ENCODE measurements around the gene L3MBTL2. TPM values are rescaled to one million over a fixed set of nuclear protein-coding genes. Genes with fewer than 3 reads are reported as not detected.

Gene L3MBTL2
- total and polyA plus RNA-seq, 10 of the 15 experiments (the other 5 are each of a cell fraction or from before 2014, with no cell fraction given): 13.2 to 37.6 (median 28.2) TPM

- TF ChIP-seq REST (IDR thresholded peaks at IDR 0.05; ENCODE audit: low read depth, low read length) (no peak), NR2F1 (conservative IDR thresholded peaks at IDR 0.05) (no peak), SIX5 (IDR thresholded peaks at IDR 0.05; ENCODE audit: low read depth, low read length, severe bottlenecking) (no peak), KDM1A (IDR thresholded peaks at IDR 0.05; ENCODE audit: borderline replicate concordance) (no peak), ATF7 (IDR thresholded peaks at IDR 0.05; ENCODE audit: low read depth) (no peak)
Observed at GRCh38 chr22:41175546-41175945, 29.6 kb upstream of the L3MBTL2 start (continued).

DNA sequence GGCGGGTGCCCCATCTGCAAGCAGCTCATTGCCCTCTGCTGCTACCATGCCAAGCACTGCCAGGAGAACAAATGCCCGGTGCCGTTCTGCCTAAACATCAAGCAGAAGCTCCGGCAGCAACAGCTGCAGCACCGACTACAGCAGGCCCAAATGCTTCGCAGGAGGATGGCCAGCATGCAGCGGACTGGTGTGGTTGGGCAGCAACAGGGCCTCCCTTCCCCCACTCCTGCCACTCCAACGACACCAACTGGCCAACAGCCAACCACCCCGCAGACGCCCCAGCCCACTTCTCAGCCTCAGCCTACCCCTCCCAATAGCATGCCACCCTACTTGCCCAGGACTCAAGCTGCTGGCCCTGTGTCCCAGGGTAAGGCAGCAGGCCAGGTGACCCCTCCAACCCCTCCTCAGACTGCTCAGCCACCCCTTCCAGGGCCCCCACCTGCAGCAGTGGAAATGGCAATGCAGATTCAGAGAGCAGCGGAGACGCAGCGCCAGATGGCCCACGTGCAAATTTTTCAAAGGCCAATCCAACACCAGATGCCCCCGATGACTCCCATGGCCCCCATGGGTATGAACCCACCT, 28.0 kb upstream of the L3MBTL2 start:
- ATAC-seq: no peak
- Histone ChIP-seq H3K79me2 (ENCODE audit: control insufficient read depth, insufficient read depth, low read length) (no peaks in the 10 kb centered on the region), H3K4me3 (no peak overlapping the region), H2AFZ (ENCODE audit: control insufficient read depth, low read depth, low read length) (no peak overlapping the region), H4K20me1 (ENCODE audit: control insufficient read depth, insufficient read depth) (no peaks in the 10 kb centered on the region), H3K27me3 (replicated peaks in 1 of 2; ENCODE audit: control insufficient read depth in 2 of 2, insufficient read depth in 2 of 2, low read length in 1 of 2) (no peaks in the 10 kb centered on the region), H3K9me3 (replicated peaks; ENCODE audit: control insufficient read depth, insufficient read depth, low read length) (no peaks in the 10 kb centered on the region), H3K27ac (ENCODE audit: control insufficient read depth, insufficient read depth) (no peak overlapping the region), H3K36me3 (ENCODE audit: control insufficient read depth in 2 of 2, insufficient read depth in 2 of 2, low read length in 1 of 2) (peaks cover 33 to 41% of the 10 kb centered on the region in 2 experiments; a peak in 3 of 4 replicates), H3K9ac (ENCODE audit: control insufficient read depth, insufficient read depth, low read length) (no peak overlapping the region), H3K4me2 (ENCODE audit: control insufficient read depth, insufficient read depth) (no peak overlapping the region), H3K4me1 (ENCODE audit: control insufficient read depth, insufficient read depth, low read length) (no peaks in the 10 kb centered on the region)
- no peak for TF ChIP-seq ZZZ3 (IDR thresholded peaks at IDR 0.05; ENCODE audit: control insufficient read depth, insufficient read length, low read depth)
- TF ChIP-seq POLR2A (IDR thresholded peaks at IDR 0.05; ENCODE audit: low read depth, low read length): peak; percentile 36
- no peak for DNase-seq (ENCODE audit: low read depth, low spot score)
- in situ Hi-C loops (cut with MboI): no loop called here
- intact Hi-C loops (cut with micrococcal nuclease; ENCODE audit: unreplicated experiment): no loop called here
- ChIA-PET SMC1A (ENCODE audit: uncharacterized antibody, unreplicated experiment) (no interaction called here), POLR2A (interaction anchor here (0.6 kb wide), 1 partner anchor 241 kb away, joined by 5 read pairs; no protein-coding TSS in a partner anchor), RAD21 (ENCODE audit: unreplicated experiment) (no interaction called here), CTCF (no interaction called here)
- no peak for FAIRE-seq
- TSS peak; percentile 32 for BruUV-seq (replicated peaks)
- WGBS (ENCODE audit: insufficient coverage, insufficient replicate concordance, low lambda C conversion rate, missing lambda C conversion rate): 98% methylated on average over 13 of the region's 15 CpGs

All from GM12878 (cell line).